Bronchial epithelial cell (primary cell): ENCODE results near the gene PPM1N. TPM values are rescaled to one million over a fixed set of nuclear protein-coding genes. Genes with fewer than 3 reads are reported as not detected.

Experiments
- DNase-seq: peaks from one replicate; pipeline ENCODE4 v3.0.0-alpha.2; 2010; ENCODE audit warnings: low read depth
- FAIRE-seq: peaks from 2 replicates; lab custom pipeline; 2011; peaks lifted over from hg19 to GRCh38; lab: Jason Lieb, UNC
- H3K27me3 ChIP-seq: 2 replicates; pipeline ENCODE4 v1.5.1; 2011; ENCODE audit warnings: low read length; ENCODE audit not compliant: control insufficient read depth, insufficient read depth
- H3K36me3 ChIP-seq: 2 replicates; pipeline ENCODE4 v1.5.1; 2011; ENCODE audit warnings: low read length; ENCODE audit not compliant: control insufficient read depth, insufficient read depth
- H3K4me3 ChIP-seq: 2 replicates; pipeline ENCODE4 v1.5.1; 2011; ENCODE audit warnings: mild to moderate bottlenecking, low read depth, low read length, control low read depth
- CTCF ChIP-seq: IDR thresholded peaks from 2 replicates; pipeline ENCODE4 v1.5.1; 2011; ENCODE audit warnings: mild to moderate bottlenecking, moderate library complexity, low read length, control low read depth, inconsistent platforms; ENCODE audit not compliant: insufficient read depth, severe bottlenecking
- total RNA-seq: library from RNA; depleted of rRNA; stranded (reverse); fragments of >200 nt; gene quantifications from 2 replicates; pipeline ENCODE4 v1.2.1, GENCODE V29; 2014

PPM1N gene
- total RNA-seq, 1 donor from 2014 or later = 1.6 TPM

GRCh38 chr19:45489216-45489855 lies 8.9 kb upstream of the PPM1N start:
- H3K4me3 ChIP-seq = no peak overlapping the region
- H3K36me3 ChIP-seq = no peaks in the 10 kb centered on the region
- FAIRE-seq (no peak), DNase-seq (no peak)
- no peaks in the 10 kb centered on the region for H3K27me3 ChIP-seq
- no peak for TF ChIP-seq CTCF

- no peaks in the 10 kb centered on the region for H3K36me3 ChIP-seq
- no peak for TF ChIP-seq CTCF
- FAIRE-seq (no peak), DNase-seq (no peak)
- H3K4me3 ChIP-seq = no peak overlapping the region
- no peaks in the 10 kb centered on the region for H3K27me3 ChIP-seq
Measured at GRCh38 chr19:45492137-45492626, 6.1 kb upstream of the PPM1N start.

- DNase-seq = no peak
- no peaks in the 10 kb centered on the region for H3K27me3 ChIP-seq
- no peaks in the 10 kb centered on the region for H3K36me3 ChIP-seq
- no peak for FAIRE-seq
- H3K4me3 ChIP-seq = peak overlapping the region; percentile 36
- no peak for TF ChIP-seq CTCF
Measured at GRCh38 chr19:45492627-45493470, 5.4 kb upstream of the PPM1N start.

GRCh38 chr19:45494261-45494916 lies 3.9 kb upstream of the PPM1N start:
- DNase-seq (no peak), FAIRE-seq (no peak)
- TF ChIP-seq CTCF = no peak
- Histone ChIP-seq H3K36me3 (no peaks in the 10 kb centered on the region), H3K27me3 (no peaks in the 10 kb centered on the region), H3K4me3 (no peak overlapping the region)

GRCh38 chr19:45495178-45495577 lies 3.1 kb upstream of the PPM1N start:
- FAIRE-seq = no peak

More at GRCh38 chr19:45495178-45495577, 3.1 kb upstream of the PPM1N start:
- Histone ChIP-seq H3K36me3 (no peaks in the 10 kb centered on the region), H3K27me3 (no peaks in the 10 kb centered on the region), H3K4me3 (no peak overlapping the region)
- TF ChIP-seq CTCF = no peak
- DNase-seq = no peak
